ENCODE data around the gene ACY1. TPM values are rescaled to one million over a fixed set of nuclear protein-coding genes. Genes with fewer than 3 reads are reported as not detected.

ACY1 gene
- total RNA-seq, 1 experiment from 2014 or later: 62.6 TPM

DNA sequence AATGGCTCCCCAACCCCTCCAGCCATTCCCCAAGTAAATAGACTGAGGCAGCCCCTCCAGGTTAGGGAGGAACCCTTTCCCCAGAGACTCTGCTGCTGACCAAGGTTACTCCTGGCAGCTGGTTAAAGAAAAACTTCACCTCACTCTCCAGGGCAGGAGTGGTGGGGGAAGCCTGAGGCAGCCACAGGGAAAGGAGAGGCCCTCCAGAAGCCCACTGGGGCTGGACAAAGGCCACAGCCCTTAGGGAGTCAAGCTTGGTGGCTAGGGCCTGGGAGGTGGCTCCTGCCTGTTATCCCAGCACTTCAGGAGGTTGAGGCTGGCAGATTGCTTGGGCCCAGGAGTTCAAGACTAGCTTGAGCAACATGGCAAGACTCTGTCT lies 923 bp downstream of the ACY1 start:
- Histone ChIP-seq H4K20me1 (ENCODE audit: control insufficient read depth, insufficient read depth, insufficient read length) (peaks cover 3% of the 10 kb centered on the region), H3T11ph (ENCODE audit: low read length) (no peak overlapping the region), H3K9me3 (ENCODE audit: control insufficient read depth, low read depth, low read length) (no peaks in the 10 kb centered on the region), H3K4ac (ENCODE audit: low read depth, low read length) (no peak overlapping the region), H3K4me2 (ENCODE audit: insufficient read depth, insufficient read length, low read length) (peak overlapping the region; percentile 86), H2AFZ (ENCODE audit: low read length) (no peak overlapping the region), H3K4me1 (ENCODE audit: insufficient read depth, low read length) (peaks cover 3% of the 10 kb centered on the region; the same call in 1 of the 2 replicates), H2BK12ac (ENCODE audit: insufficient read length, low read depth, low read length) (no peak overlapping the region), H3K14ac (ENCODE audit: insufficient read depth, low read length) (no peak overlapping the region; the same call in 1 of the 2 replicates), H3K18ac (ENCODE audit: insufficient read length, low read depth, low read length) (no peak overlapping the region), H2BK5ac (ENCODE audit: insufficient read length, low read length) (no peak overlapping the region), H3K9ac (ENCODE audit: extremely low read depth, insufficient read length, low read length) (no peak overlapping the region), H2BK120ac (ENCODE audit: low read depth, low read length, poor library complexity, severe bottlenecking) (no peak overlapping the region), H2AK5ac (ENCODE audit: insufficient read length, low read length) (no peak overlapping the region), H3K27me3 (ENCODE audit: insufficient read depth, low read length) (no peaks in the 10 kb centered on the region), H4K5ac (ENCODE audit: insufficient read length, low read depth, low read length) (peak overlapping the region; percentile 36), H2BK15ac (ENCODE audit: low read depth, low read length) (no peak overlapping the region), H3K23me2 (ENCODE audit: insufficient read length, low read depth, low read length, poor library complexity, severe bottlenecking) (peaks cover 6% of the 10 kb centered on the region), H4K91ac (ENCODE audit: insufficient read length, low read depth, low read length) (peak overlapping the region; percentile 47), H3K23ac (ENCODE audit: insufficient read length, low read depth, low read length) (no peak overlapping the region), H3K79me2 (ENCODE audit: insufficient read depth, low read length) (no peaks in the 10 kb centered on the region), H3K79me1 (ENCODE audit: insufficient read depth, low read depth, low read length, poor library complexity, severe bottlenecking) (no peaks in the 10 kb centered on the region), H2BK20ac (ENCODE audit: low read depth, low read length, poor library complexity, severe bottlenecking) (no peak overlapping the region), H3K27ac (ENCODE audit: insufficient read length, low read depth, low read length) (no peak overlapping the region), H4K8ac (replicated peaks; ENCODE audit: insufficient read length, low read depth, low read length) (no peak overlapping the region), H3K56ac (ENCODE audit: insufficient read length, low read depth, low read length) (no peak overlapping the region)
- no peak for TF ChIP-seq CTCF (conservative IDR thresholded peaks at IDR 0.05)
- DNase-seq: no peak
- Mint-ChIP-seq H3K27me3 (ENCODE audit: low read depth) (no peaks in the 10 kb centered on the region), H3K36me3 (ENCODE audit: insufficient read depth in 1 of 3, low read depth in 3 of 3) (peaks cover 0 to 3% (median 2%) of the 10 kb centered on the region in 3 experiments; a peak in 4 of 7 replicates), H3K9me3 (peaks cover 0 to 2% of the 10 kb centered on the region in 2 experiments; a peak in 2 of 5 replicates), H3K27ac (no peak overlapping the region), H3K4me3 (peak overlapping the region; percentile 68 to 88; a peak in 4 of 5 replicates), H3K4me1 (peaks cover 21 to 31% of the 10 kb centered on the region in 2 experiments)

Data from H9 (cell line).